D721Med (cell line): ENCODE data around the gene ACOT7.

Source experiments
- DNase-seq: peaks from one replicate; pipeline ENCODE4 v3.0.0; 2011; ENCODE audit warnings: low spot score; ENCODE audit not compliant: insufficient read length
- FAIRE-seq: peaks from 2 replicates; lab custom pipeline; 2011; peaks lifted over from hg19 to GRCh38; lab: Jason Lieb, UNC
- CTCF ChIP-seq: IDR thresholded peaks from 2 replicates; pipeline ENCODE4 v1.5.1; 2012; ENCODE audit warnings: mild to moderate bottlenecking, control low read depth; ENCODE audit not compliant: insufficient read depth; ENCODE audit errors: missing control alignments

ACOT7 gene

DNA sequence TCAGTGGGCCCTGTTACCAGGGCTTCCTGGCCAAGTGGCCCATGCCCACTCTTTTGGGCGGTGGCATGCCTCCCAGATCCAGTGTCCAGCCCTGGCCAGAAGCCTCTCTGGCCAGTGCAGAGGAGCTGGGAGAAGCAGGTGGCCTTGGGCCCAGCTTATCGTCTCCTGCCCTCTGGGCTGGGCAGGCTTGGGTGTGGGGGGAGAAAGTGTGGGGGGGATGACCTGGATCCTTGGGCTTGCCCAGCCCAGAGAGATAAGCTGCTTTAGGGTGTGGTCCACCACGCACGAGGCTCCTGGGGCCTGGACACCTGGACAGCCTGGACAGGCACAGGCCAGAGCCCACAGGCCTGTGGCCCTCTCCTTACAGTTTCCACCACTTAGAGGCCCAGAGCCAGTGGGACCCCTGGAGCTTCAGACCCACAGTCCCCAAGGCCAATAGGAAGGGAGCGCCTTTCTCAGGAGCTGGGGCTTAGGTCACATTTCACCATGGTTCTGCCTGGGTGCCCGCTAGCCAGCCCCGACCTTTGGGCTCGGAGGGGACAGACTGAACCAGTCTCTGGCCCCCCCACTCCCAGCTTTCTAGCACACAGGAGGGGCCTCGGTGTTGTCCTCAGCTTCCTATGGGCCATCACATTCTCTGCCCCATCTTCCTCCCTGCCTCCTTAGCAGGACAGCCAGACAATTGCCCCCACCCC is 32.9 kb upstream of the ACOT7 start:
- TF ChIP-seq CTCF, result no peak
- FAIRE-seq (no peak), DNase-seq (no peak)

GRCh38 chr1:6425658-6426057 is 32.1 kb upstream of the ACOT7 start:
- DNase-seq (no peak), FAIRE-seq (no peak)
- no peak for TF ChIP-seq CTCF

GRCh38 chr1:6424619-6425593 is 31.3 kb upstream of the ACOT7 start, which contains the start of gene ESPN:
Gene ESPN (plus strand): TSS chr1:6424776. CDS start chr1:6424956, 180 bp downstream.
- peak; percentile 67 for DNase-seq
- no peak for TF ChIP-seq CTCF

GRCh38 chr1:6424000-6424565 is 30.5 kb upstream of the ACOT7 start:
- DNase-seq (no peak), FAIRE-seq (no peak)
- TF ChIP-seq CTCF, result no peak

More at GRCh38 chr1:6424619-6425593, 31.3 kb upstream of the ACOT7 start, which contains the start of gene ESPN:
- no peak for FAIRE-seq

GRCh38 chr1:6423321-6423999 is 29.9 kb upstream of the ACOT7 start:
- TF ChIP-seq CTCF, result peak; percentile 42
- DNase-seq (no peak), FAIRE-seq (no peak)

GRCh38 chr1:6421266-6421665 is 27.7 kb upstream of the ACOT7 start:
- FAIRE-seq, result no peak
- DNase-seq, result no peak
- no peak for TF ChIP-seq CTCF
